Trophoblast cell (in vitro differentiated cells and primary cell): ENCODE results near the gene ANKRD35.
A peak's percentile ranks its signal among the peaks of the same experiment; 100 is the strongest.

ENCODE experiments used
- DNase-seq, 2 donors: peaks; one replicate each; pipeline ENCODE4 v3.0.0-alpha.2; 2016
- H2AFZ ChIP-seq: 2 replicates; pipeline ENCODE4 v1.6.1; 2013; ENCODE audit warnings: low read length, moderate library complexity, mild to moderate bottlenecking; ENCODE audit not compliant: insufficient read depth, poor library complexity
- H2AK5ac ChIP-seq: 2 replicates; pipeline ENCODE4 v1.6.1; 2013; ENCODE audit warnings: mild to moderate bottlenecking, low read length
- H2BK120ac ChIP-seq: 2 replicates; pipeline ENCODE4 v1.6.1; 2013; ENCODE audit warnings: low read length, mild to moderate bottlenecking, moderate library complexity; ENCODE audit not compliant: insufficient read depth, poor library complexity
- H2BK12ac ChIP-seq: 2 replicates; pipeline ENCODE4 v1.6.1; 2013; ENCODE audit warnings: mild to moderate bottlenecking, low read length, moderate library complexity
- H2BK5ac ChIP-seq: 2 replicates; pipeline ENCODE4 v1.6.1; 2013; ENCODE audit warnings: low read length, low read depth, moderate library complexity, mild to moderate bottlenecking; ENCODE audit not compliant: poor library complexity
- H3K14ac ChIP-seq: 2 replicates; pipeline ENCODE4 v1.6.1; 2013; ENCODE audit warnings: mild to moderate bottlenecking, low read length
- H3K18ac ChIP-seq: 2 replicates; pipeline ENCODE4 v1.6.1; 2013; ENCODE audit warnings: mild to moderate bottlenecking, low read length
- H3K23ac ChIP-seq: 2 replicates; pipeline ENCODE4 v1.6.1; 2013; ENCODE audit warnings: low read length
- H3K27ac ChIP-seq: 2 replicates; pipeline ENCODE4 v1.5.1; 2013; ENCODE audit warnings: low read depth, mild to moderate bottlenecking, inconsistent platforms, low read length, moderate library complexity
- H3K27me3 ChIP-seq: 2 replicates; pipeline ENCODE4 v1.6.1; 2013; ENCODE audit warnings: inconsistent platforms, mild to moderate bottlenecking, low read length, moderate library complexity; ENCODE audit not compliant: insufficient read depth
- H3K36me3 ChIP-seq, 2 experiments: 1 replicate in 1 of 2; 2 replicates in 1 of 2; pipeline ENCODE4 v1.6.1; 2013; ENCODE audit warnings: low read length in 2 of 2, mild to moderate bottlenecking in 2 of 2, moderate library complexity in 1 of 2; ENCODE audit not compliant: insufficient read depth in 2 of 2, control insufficient read depth in 1 of 2
- H3K4ac ChIP-seq: 2 replicates; pipeline ENCODE4 v1.6.1; 2013; ENCODE audit warnings: low read depth, mild to moderate bottlenecking, low read length, moderate library complexity
- H3K4me1 ChIP-seq, 2 experiments: 1 replicate in 1 of 2; 2 replicates in 1 of 2; pipeline ENCODE4 v1.6.1; 2013; ENCODE audit warnings: low read length in 2 of 2, mild to moderate bottlenecking in 2 of 2, moderate library complexity in 1 of 2; ENCODE audit not compliant: insufficient read depth in 2 of 2, control insufficient read depth in 1 of 2
- H3K4me2 ChIP-seq: 2 replicates; pipeline ENCODE4 v1.6.1; 2013; ENCODE audit warnings: inconsistent platforms, mild to moderate bottlenecking, low read length, moderate library complexity
- H3K4me3 ChIP-seq: 2 replicates; pipeline ENCODE4 v1.5.1; 2013; ENCODE audit warnings: mild to moderate bottlenecking, low read depth, low read length, inconsistent platforms
- H3K79me1 ChIP-seq: one replicate; pipeline ENCODE4 v1.6.1; 2013; ENCODE audit warnings: low read length
- H3K79me2 ChIP-seq: 2 replicates; pipeline ENCODE4 v1.6.1; 2013; ENCODE audit warnings: low read length, mild to moderate bottlenecking; ENCODE audit not compliant: control insufficient read depth, insufficient read depth, poor library complexity
- H3K9ac ChIP-seq: 2 replicates; pipeline ENCODE4 v1.6.1; 2013; ENCODE audit warnings: mild to moderate bottlenecking, low read length
- H3K9me3 ChIP-seq: 2 replicates; pipeline ENCODE4 v1.6.1; 2013; ENCODE audit warnings: low read depth, mild to moderate bottlenecking, control low read depth, inconsistent platforms, low read length; ENCODE audit not compliant: insufficient read depth
- H4K12ac ChIP-seq: 2 replicates; pipeline ENCODE4 v1.6.1; 2013; ENCODE audit warnings: low read depth, mild to moderate bottlenecking, low read length, moderate library complexity
- H4K8ac ChIP-seq: 2 replicates; pipeline ENCODE4 v1.6.1; 2013; ENCODE audit warnings: low read depth, mild to moderate bottlenecking, low read length, moderate library complexity
- H4K91ac ChIP-seq: one replicate; pipeline ENCODE4 v1.6.1; 2013; ENCODE audit warnings: low read depth, mild to moderate bottlenecking, low read length, moderate library complexity
- WGBS: extraction: QIAGEN DNeasy Blood & Tissue Kit; methylation state at CpG from one replicate; pipeline ENCODE4 v1.1.7; 2013; ENCODE audit warnings: missing lambda C conversion rate; ENCODE audit not compliant: insufficient read length, insufficient coverage; ENCODE audit errors: extremely low coverage; 5-methylcytosine and 5-hydroxymethylcytosine counted together

The ANKRD35 gene

DNA sequence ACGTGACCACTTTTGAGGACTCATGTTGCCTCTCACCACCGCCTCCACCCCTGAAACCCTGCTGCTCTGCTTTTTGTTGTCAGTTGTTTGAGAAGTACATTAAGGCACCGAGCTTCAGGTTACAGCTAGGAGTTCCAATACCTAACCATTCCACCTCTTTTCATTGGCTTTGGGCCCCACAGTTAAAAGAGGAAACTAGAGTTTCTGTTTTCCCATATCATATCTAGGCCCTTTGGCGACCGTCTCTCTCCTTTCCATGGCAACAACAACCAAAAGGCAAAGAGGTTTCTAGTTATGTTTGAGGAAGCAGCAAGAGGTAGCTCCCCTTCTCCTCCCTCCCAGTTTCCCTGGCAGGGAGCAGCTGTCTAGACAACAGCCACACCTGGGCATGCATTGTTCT is 5.9 kb downstream of the ANKRD35 start:
- no peak overlapping the region for H2BK120ac ChIP-seq
- H2BK5ac ChIP-seq: no peak overlapping the region
- H4K12ac ChIP-seq: no peak overlapping the region
- no CpG with 5 or more reads among the region's 5 CpGs for WGBS
- no peak overlapping the region for H3K4ac ChIP-seq
- no peak overlapping the region for H3K14ac ChIP-seq
- peak overlapping the region; percentile 27 for H3K27ac ChIP-seq
- no peak overlapping the region for H3K4me2 ChIP-seq
- no peak overlapping the region for H3K23ac ChIP-seq
- H3K79me1 ChIP-seq: peaks cover 2% of the 10 kb centered on the region
- H3K79me2 ChIP-seq: no peaks in the 10 kb centered on the region
- H4K91ac ChIP-seq: no peak overlapping the region
- peaks cover 10 to 20% of the 10 kb centered on the region in 2 experiments for H3K4me1 ChIP-seq
- DNase-seq: no peak
- no peak overlapping the region for H2AK5ac ChIP-seq
- no peak overlapping the region for H3K9ac ChIP-seq
- H2BK12ac ChIP-seq: no peak overlapping the region
- no peak overlapping the region for H4K8ac ChIP-seq
- H3K18ac ChIP-seq: no peak overlapping the region
- H3K27me3 ChIP-seq: peaks cover 3% of the 10 kb centered on the region
- H3K36me3 ChIP-seq: no peaks in the 10 kb centered on the region
- no peak overlapping the region for H3K4me3 ChIP-seq
- H2AFZ ChIP-seq: no peak overlapping the region
- peaks cover 1% of the 10 kb centered on the region for H3K9me3 ChIP-seq

DNA sequence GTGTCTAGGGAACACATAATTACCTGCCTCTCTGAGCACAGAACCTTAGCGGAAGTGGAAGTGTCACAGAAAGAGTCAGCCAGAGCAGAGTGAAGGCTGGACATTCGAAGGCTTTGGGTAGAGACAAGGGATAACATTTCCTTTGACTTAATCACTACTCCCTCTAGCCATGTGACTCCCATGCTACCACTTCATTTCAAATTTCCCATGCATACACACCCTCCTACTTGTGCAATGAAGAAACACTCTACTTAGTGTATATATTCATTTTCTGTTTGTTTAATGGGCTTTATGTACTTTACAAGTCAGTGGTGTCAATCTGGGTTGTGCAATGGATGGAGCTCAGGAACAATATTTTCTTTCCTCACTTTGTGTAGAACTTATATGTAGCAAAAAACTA is 6.9 kb downstream of the ANKRD35 start:
- Histone ChIP-seq H3K79me2 (no peaks in the 10 kb centered on the region), H3K4me2 (no peak overlapping the region), H3K27ac (no peak overlapping the region), H2BK12ac (no peak overlapping the region), H3K4ac (no peak overlapping the region), H3K27me3 (no peaks in the 10 kb centered on the region), H2BK5ac (no peak overlapping the region), H3K18ac (no peak overlapping the region), H3K4me3 (no peak overlapping the region), H3K79me1 (peaks cover 2% of the 10 kb centered on the region), H3K23ac (no peak overlapping the region), H2AFZ (no peak overlapping the region), H3K14ac (no peak overlapping the region), H4K8ac (no peak overlapping the region), H3K9ac (no peak overlapping the region), H3K36me3 (no peaks in the 10 kb centered on the region), H2BK120ac (no peak overlapping the region), H3K9me3 (peaks cover 1% of the 10 kb centered on the region), H2AK5ac (no peak overlapping the region), H3K4me1 (peaks cover 10 to 20% of the 10 kb centered on the region in 2 experiments), H4K12ac (no peak overlapping the region), H4K91ac (no peak overlapping the region)
- DNase-seq: no peak
- WGBS: no CpG with 5 or more reads among the region's 2 CpGs

GRCh38 chr1:145877923-145878486 is 7.7 kb downstream of the ANKRD35 start:
- H3K18ac ChIP-seq: no peak overlapping the region
- no peak overlapping the region for H4K12ac ChIP-seq
- no peaks in the 10 kb centered on the region for H3K27me3 ChIP-seq
- no peak overlapping the region for H2AFZ ChIP-seq
- H3K23ac ChIP-seq: no peak overlapping the region
- H3K79me2 ChIP-seq: no peaks in the 10 kb centered on the region
- H3K9ac ChIP-seq: no peak overlapping the region
- no CpG with 5 or more reads among the region's 7 CpGs for WGBS
- H3K4me2 ChIP-seq: no peak overlapping the region
- H2BK5ac ChIP-seq: no peak overlapping the region
- peak in 1 of 2 donors; percentile 17 for DNase-seq
- no peak overlapping the region for H3K14ac ChIP-seq
- no peak overlapping the region for H4K91ac ChIP-seq
- H3K9me3 ChIP-seq: peaks cover 1% of the 10 kb centered on the region
- no peak overlapping the region for H2AK5ac ChIP-seq
- no peak overlapping the region for H3K4me3 ChIP-seq
- H4K8ac ChIP-seq: no peak overlapping the region
- H3K79me1 ChIP-seq: peaks cover 2% of the 10 kb centered on the region
- no peak overlapping the region for H2BK120ac ChIP-seq
- H3K36me3 ChIP-seq: no peaks in the 10 kb centered on the region
- H3K4ac ChIP-seq: no peak overlapping the region
- H3K4me1 ChIP-seq: peaks cover 10 to 20% of the 10 kb centered on the region in 2 experiments
- no peak overlapping the region for H3K27ac ChIP-seq
- no peak overlapping the region for H2BK12ac ChIP-seq

- no peak overlapping the region for H3K18ac ChIP-seq
Measured at GRCh38 chr1:145874646-145875045, 11.0 kb downstream of the ANKRD35 start.

More at GRCh38 chr1:145874646-145875045, 11.0 kb downstream of the ANKRD35 start:
- Histone ChIP-seq H2BK12ac (no peak overlapping the region), H4K91ac (no peak overlapping the region), H2AFZ (no peak overlapping the region), H3K4ac (no peak overlapping the region), H3K14ac (no peak overlapping the region), H3K9me3 (peaks cover 4% of the 10 kb centered on the region), H3K27ac (no peak overlapping the region), H2BK5ac (no peak overlapping the region), H3K79me2 (no peaks in the 10 kb centered on the region), H3K9ac (no peak overlapping the region), H2AK5ac (no peak overlapping the region), H3K23ac (no peak overlapping the region), H4K8ac (no peak overlapping the region), H2BK120ac (no peak overlapping the region), H3K4me3 (no peak overlapping the region), H3K79me1 (peaks cover under 1% of the 10 kb centered on the region), H3K36me3 (no peaks in the 10 kb centered on the region), H3K27me3 (peaks cover 15% of the 10 kb centered on the region), H3K4me1 (peaks cover 11 to 21% of the 10 kb centered on the region in 2 experiments), H3K4me2 (no peak overlapping the region), H4K12ac (no peak overlapping the region)
- WGBS: no CpG with 5 or more reads among the region's 12 CpGs
- DNase-seq: no peak
